ENCODE measurements around the gene PRODH2. TPM values are rescaled to one million over a fixed set of nuclear protein-coding genes. Genes with fewer than 3 reads are reported as not detected.

PRODH2 gene
- total RNA-seq, 1 experiment from 2014 or later = 0.44 TPM

- H3K9me2 ChIP-seq (ENCODE audit: insufficient read depth) = no peaks in the 10 kb centered on the region
- H3K4me3 ChIP-seq (replicated peaks in 1 of 2; ENCODE audit: low read depth in 1 of 2, low read length in 2 of 2) = no peak overlapping the region
- CTCF ChIA-PET = no interaction called here
- H3K4me1 ChIP-seq (ENCODE audit: control insufficient read depth in 1 of 2, insufficient read depth in 2 of 2, low read length in 2 of 2) = peaks cover 2 to 15% of the 10 kb centered on the region in 2 experiments; a peak in 3 of 4 replicates
- POLR2A ChIA-PET = no interaction called here
- BruUV-seq (replicated peaks) = no TSS peak
- DNase-seq (ENCODE audit: low read depth, low spot score) = no peak
- no peaks in the 10 kb centered on the region for H3K36me3 ChIP-seq (ENCODE audit: control insufficient read depth in 1 of 2, insufficient read depth in 2 of 2, low read length in 2 of 2)
- no peak for ATAC-seq
- no peak overlapping the region for H2AFZ ChIP-seq (ENCODE audit: low read depth, low read length, poor library complexity, severe bottlenecking)
- H4K20me1 ChIP-seq (ENCODE audit: insufficient read depth) = no peaks in the 10 kb centered on the region
- no peak overlapping the region for H3K27ac ChIP-seq (ENCODE audit: low read depth, low read length)
- no peak overlapping the region for H3K4me2 ChIP-seq (ENCODE audit: low read length)
- intact Hi-C loops (cut with micrococcal nuclease) = no loop called here
- H3K27me3 ChIP-seq (ENCODE audit: insufficient read depth, low read length) = no peaks in the 10 kb centered on the region
- no peaks in the 10 kb centered on the region for H3K79me2 ChIP-seq (ENCODE audit: insufficient read depth, low read length)
- TF ChIP-seq ATF3 (IDR thresholded peaks at IDR 0.05) = no peak
- TF ChIP-seq MAX (IDR thresholded peaks at IDR 0.05) = no peak
- no peak for TF ChIP-seq EGR1 (IDR thresholded peaks at IDR 0.05; ENCODE audit: low read depth)
- no peak for TF ChIP-seq TCF7L2 (IDR thresholded peaks at IDR 0.05; ENCODE audit: borderline replicate concordance, extremely low read depth, insufficient read depth, insufficient read length)
- no peak for TF ChIP-seq REST (IDR thresholded peaks at IDR 0.05; ENCODE audit: low read depth)
- no peak for TF ChIP-seq EZH2phosphoT487 (IDR thresholded peaks at IDR 0.05; ENCODE audit: borderline replicate concordance)
- no peak for TF ChIP-seq EZH2 (IDR thresholded peaks at IDR 0.05)
- TF ChIP-seq RAD21 (IDR thresholded peaks at IDR 0.05; ENCODE audit: low read depth) = no peak
- TF ChIP-seq POLR2A (IDR thresholded peaks at IDR 0.05; ENCODE audit: borderline replicate concordance, extremely low read depth, insufficient read depth, insufficient read length) = no peak
- TF ChIP-seq ZBTB33 (IDR thresholded peaks at IDR 0.05; ENCODE audit: extremely low read depth, insufficient replicate concordance, low read length) = no peak
- TF ChIP-seq FOSL1 (IDR thresholded peaks at IDR 0.05; ENCODE audit: low read depth) = no peak
- no peak for TF ChIP-seq JUND (IDR thresholded peaks at IDR 0.05)
- no peak for TF ChIP-seq SIN3A (IDR thresholded peaks at IDR 0.05; ENCODE audit: low read depth)
- no peak for TF ChIP-seq SP1 (IDR thresholded peaks at IDR 0.05; ENCODE audit: low read depth)
- H3K9me3 ChIP-seq (ENCODE audit: control insufficient read depth in 1 of 2, insufficient read depth in 1 of 2, low read depth in 1 of 2, low read length in 2 of 2) = no peaks in the 10 kb centered on the region
- RAD21 ChIA-PET (ENCODE audit: low non-redundant PET in 1 of 2, low total read pairs in 2 of 2, uncharacterized antibody in 2 of 2, unreplicated experiment in 2 of 2) = no interaction called here
- H3K9ac ChIP-seq (ENCODE audit: low read length) = no peak overlapping the region
These were observed 45.7 kb upstream of the PRODH2 start for GRCh38 chr19:35858311-35858710.
